NB4 (cell line): ENCODE measurements around the gene LHX4.

ENCODE experiments used
- DNase-seq: peaks from one replicate; pipeline ENCODE4 v3.0.0; 2010; ENCODE audit warnings: low read depth
- H3K4me3 ChIP-seq: one replicate; pipeline ENCODE4 v1.5.1; 2011; ENCODE audit warnings: mild to moderate bottlenecking, low read depth, low read length, moderate library complexity
- MYC ChIP-seq: IDR thresholded peaks from 2 replicates; pipeline ENCODE4 v1.6.1; 2011; ENCODE audit warnings: low read depth, low read length
- POLR2A ChIP-seq: IDR thresholded peaks from 2 replicates; pipeline ENCODE4 v1.6.1; 2011; ENCODE audit warnings: mild to moderate bottlenecking; ENCODE audit not compliant: insufficient read length; ENCODE audit errors: extremely low read depth
- TF ChIP-seq, protein P1 (sequence below): IDR thresholded peaks from one replicate; pipeline ENCODE4 v1.5.1; 2012; ENCODE audit warnings: low read depth, low read length
- TF ChIP-seq, protein P2 (sequence below): IDR thresholded peaks from 2 replicates; pipeline ENCODE4 v1.6.1; 2011; ENCODE audit warnings: low read depth, low read length

Gene LHX4

DNA sequence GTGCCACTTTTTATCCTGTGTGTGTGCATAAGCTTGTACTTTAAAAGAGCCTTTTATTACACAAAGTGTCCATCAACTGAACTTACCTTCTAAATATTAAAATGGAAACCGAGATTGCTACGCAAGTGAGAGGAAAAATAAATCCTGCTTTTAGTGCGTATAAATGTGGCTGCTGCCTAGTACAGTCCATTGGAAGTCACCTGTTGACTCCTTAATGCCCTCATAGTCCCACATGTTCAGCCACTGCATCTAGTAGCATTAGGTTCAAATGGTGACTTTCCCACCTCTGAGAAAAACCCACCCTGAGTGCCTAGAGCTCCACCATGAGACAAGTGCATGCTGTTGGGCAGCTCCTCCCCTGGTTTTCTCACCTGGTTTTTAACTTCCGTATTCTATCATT, 53.0 kb downstream of the LHX4 start:
- TF ChIP-seq, protein P1, sequence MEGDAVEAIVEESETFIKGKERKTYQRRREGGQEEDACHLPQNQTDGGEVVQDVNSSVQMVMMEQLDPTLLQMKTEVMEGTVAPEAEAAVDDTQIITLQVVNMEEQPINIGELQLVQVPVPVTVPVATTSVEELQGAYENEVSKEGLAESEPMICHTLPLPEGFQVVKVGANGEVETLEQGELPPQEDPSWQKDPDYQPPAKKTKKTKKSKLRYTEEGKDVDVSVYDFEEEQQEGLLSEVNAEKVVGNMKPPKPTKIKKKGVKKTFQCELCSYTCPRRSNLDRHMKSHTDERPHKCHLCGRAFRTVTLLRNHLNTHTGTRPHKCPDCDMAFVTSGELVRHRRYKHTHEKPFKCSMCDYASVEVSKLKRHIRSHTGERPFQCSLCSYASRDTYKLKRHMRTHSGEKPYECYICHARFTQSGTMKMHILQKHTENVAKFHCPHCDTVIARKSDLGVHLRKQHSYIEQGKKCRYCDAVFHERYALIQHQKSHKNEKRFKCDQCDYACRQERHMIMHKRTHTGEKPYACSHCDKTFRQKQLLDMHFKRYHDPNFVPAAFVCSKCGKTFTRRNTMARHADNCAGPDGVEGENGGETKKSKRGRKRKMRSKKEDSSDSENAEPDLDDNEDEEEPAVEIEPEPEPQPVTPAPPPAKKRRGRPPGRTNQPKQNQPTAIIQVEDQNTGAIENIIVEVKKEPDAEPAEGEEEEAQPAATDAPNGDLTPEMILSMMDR, result no peak
- DNase-seq, result no peak

DNA sequence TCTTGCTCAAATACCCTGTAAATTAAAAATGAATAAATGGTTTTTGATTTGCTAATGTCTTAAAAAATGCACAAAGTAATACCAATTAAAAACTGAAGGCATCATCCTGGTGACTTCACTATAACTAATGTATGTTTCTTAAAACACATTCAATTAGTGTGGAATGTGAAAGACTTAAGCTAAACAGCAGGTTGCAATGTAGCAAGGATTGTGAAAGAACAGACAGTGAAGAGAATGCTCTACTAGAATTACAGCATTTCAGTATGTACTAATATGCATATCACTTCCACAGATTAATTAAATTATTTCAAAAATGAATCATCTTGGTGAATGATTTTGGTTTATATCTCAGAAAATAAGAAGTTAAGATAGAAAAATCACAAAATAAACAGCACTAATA, 56.4 kb downstream of the LHX4 start:
- DNase-seq, result no peak
- TF ChIP-seq POLR2A, result no peak
- no peak for TF ChIP-seq MYC
- TF ChIP-seq, protein P1, result no peak
- TF ChIP-seq, protein P2, sequence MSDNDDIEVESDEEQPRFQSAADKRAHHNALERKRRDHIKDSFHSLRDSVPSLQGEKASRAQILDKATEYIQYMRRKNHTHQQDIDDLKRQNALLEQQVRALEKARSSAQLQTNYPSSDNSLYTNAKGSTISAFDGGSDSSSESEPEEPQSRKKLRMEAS, result no peak
- H3K4me3 ChIP-seq, result no peak overlapping the region

More for the DNA sequence above, 53.0 kb downstream of the LHX4 start:
- H3K4me3 ChIP-seq, result no peak overlapping the region

DNA sequence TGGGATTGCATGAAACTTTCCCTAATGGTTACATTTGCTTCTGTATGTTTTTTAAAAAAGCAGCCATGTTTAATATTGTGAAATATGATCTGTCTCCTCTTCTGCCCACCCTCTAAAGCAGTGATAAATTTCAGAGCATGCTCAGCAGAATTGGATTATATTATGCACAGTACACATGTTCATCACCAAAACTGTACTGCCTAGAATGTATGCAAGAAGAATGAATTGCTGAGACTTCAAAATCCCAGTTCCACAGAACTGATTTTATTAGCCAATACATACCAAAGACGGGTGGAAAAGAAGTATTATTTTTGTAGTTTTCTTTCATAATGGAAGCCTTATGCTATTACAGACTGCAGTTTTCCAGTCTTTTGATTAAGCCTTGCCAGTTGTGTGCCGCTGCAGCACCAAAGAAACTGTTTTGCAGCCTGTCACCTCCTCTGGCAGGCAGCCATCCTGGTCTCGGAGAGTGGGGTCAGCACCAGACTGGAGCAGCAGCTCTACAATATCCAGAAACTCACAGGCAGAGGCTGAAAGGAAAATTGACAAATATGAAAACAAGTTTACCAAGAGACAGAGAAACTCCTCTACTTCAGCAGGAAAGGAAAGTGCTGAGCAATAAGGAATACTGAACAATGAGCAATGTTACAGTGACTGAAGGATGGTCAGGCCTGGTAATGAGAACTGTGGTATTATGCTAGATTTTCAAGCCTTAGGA, 58.1 kb downstream of the LHX4 start:
- no peak overlapping the region for H3K4me3 ChIP-seq
- DNase-seq, result no peak
- TF ChIP-seq, protein P2, result no peak
- TF ChIP-seq POLR2A (no peak), MYC (no peak)
- TF ChIP-seq, protein P1, result no peak

DNA sequence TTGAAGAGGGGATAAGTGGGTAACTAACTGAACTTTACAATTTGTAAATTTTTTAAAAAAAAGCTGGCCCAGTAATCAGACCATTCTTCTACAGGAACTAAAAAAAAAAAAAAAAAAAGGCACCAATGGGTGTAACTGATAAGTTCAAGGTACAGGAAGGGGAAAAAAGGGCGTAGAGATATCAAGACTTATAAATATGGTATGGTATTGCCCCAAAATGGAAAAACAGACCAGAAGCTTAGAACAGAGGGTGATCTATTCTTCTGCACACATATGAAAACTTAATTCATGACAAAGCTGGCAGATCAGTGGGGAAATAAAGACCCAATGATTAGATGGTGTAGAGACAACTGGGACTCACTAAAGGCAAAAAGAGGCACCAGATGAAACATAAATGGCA, 58.9 kb downstream of the LHX4 start:
- TF ChIP-seq POLR2A (no peak), MYC (no peak)
- TF ChIP-seq, protein P2, result no peak
- TF ChIP-seq, protein P1, result no peak
- no peak for DNase-seq
- H3K4me3 ChIP-seq, result no peak overlapping the region

DNA sequence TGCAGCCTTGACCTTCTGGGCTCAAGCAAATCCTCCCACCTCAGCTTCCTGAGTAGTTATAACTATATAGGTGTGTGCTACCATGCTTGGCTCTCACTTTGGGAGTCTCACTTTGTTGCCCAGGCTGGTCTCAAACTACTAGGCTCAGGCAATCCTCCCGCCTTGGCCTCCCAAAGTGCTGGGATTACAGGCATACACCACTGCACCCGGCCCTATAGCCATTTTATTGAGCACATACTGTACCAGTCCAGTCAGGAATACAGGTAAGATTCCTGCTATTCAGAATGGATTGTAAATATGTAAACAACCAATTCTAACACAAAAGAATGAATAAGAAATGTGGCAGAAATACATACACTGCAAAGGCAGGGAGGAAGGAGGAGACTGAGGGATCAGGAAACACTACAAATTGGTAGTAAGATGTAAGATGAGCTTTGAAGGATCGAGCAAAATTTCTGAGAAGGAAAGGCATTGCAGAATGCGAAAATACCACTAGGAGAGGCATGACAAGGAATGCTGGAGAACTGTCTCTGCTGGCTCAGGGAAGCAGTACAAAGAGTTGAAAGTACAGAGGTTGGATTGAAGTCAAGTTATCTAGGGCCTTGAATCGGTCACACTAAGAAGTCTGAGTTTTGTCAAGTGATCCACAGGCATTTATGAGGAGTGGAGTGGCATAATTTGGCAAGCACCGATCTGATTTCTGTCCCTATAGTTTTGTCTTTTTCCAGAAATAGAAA, 60.4 kb downstream of the LHX4 start:
- no peak overlapping the region for H3K4me3 ChIP-seq
- DNase-seq, result no peak
- TF ChIP-seq MYC (no peak), POLR2A (no peak)
- TF ChIP-seq, protein P2, result no peak
- TF ChIP-seq, protein P1, result no peak
